Cardiac ventricle fibroblast (primary cell): ENCODE measurements around the gene VPS45. TPM values are rescaled to one million over a fixed set of nuclear protein-coding genes. Genes with fewer than 3 reads are reported as not detected.

ENCODE experiments used
- total RNA-seq: library from RNA; depleted of rRNA; stranded (reverse); fragments of >200 nt; gene quantifications from 2 replicates; pipeline ENCODE4 v1.2.3, GENCODE V29; 2015

VPS45 gene
- total RNA-seq = 18.6 and 20.2 TPM in 2 replicates

GRCh38 chr1:150067184-150068108 lies at the start of gene VPS45:
Gene VPS45 (plus strand): TSS chr1:150067776. CDS start chr1:150067858, 82 bp downstream.

DNA sequence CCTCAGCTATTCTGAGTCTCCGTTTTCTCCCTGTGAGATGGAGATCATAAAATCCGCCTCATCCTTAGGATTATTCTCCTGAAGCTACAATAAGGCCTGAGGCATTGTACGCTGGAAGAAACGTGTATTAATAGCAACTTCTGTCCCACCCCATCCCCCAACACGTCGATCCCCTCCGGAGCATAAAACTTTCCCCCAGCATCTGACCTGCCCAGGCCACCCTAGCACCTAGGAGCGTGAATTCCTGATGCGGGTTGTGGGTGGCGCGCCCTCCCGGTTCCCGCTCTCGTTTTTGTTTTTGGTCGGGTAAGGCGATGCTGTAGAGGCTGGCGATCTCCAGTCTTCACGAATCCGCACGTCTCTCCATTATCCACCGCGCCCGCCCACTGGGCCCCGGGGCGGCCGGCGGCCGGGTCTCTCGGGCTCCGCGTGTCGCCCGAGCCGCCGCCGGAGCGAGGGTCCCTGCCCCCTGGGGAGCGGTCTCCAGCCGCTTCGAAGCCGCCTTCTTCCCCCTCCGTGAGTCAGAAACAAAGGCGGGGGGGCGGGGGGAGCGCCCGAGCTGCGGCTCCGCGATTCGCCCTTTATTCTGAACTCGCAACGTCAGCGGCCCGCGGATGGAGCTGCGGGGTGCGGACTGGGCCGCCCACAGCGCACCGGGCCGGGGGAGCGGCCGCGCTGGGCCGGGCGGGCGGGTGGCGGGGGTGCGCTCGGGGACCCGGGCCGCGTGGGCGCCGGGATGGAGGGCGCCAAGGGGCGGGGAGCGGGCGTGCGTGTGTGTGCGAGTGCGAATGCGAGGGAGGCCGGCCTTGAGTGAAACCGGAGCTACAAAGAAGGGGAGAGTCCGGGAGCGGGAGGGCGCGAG lies 81.9 kb downstream of the VPS45 start, which contains the start of gene PLEKHO1:
Gene PLEKHO1, plus strand, starts transcription at position 646 of the 862 bp plus-strand sequence. CDS start 342 bp downstream, outside the sequence.

Other genes with a start within 250 kb of the VPS45 start
- gene BOLA1, start 168.2 kb upstream of the VPS45 start, total RNA-seq = 25.7 and 29.7 TPM in 2 replicates
- 0.87 and 1.8 TPM in 2 replicates for gene SV2A, start 149.9 kb upstream of the VPS45 start, total RNA-seq
- 8.8 and 17.8 TPM in 2 replicates for gene SF3B4, start 140.0 kb upstream of the VPS45 start, total RNA-seq
- 3.9 and 7.3 TPM in 2 replicates for gene MTMR11, start 130.9 kb upstream of the VPS45 start, total RNA-seq
- 7.1 and 11.2 TPM in 2 replicates for gene OTUD7B, start 57.0 kb upstream of the VPS45 start, total RNA-seq
- 23.3 and 30.1 TPM in 2 replicates for gene PLEKHO1, start 82.1 kb downstream of the VPS45 start, total RNA-seq
- gene ANP32E, start 168.3 kb downstream of the VPS45 start, total RNA-seq = 9.2 and 13.3 TPM in 2 replicates
- gene CA14, start 190.0 kb downstream of the VPS45 start, total RNA-seq = not detected in 2 replicates
- gene APH1A, start 201.2 kb downstream of the VPS45 start, total RNA-seq = 56.1 and 65.0 TPM in 2 replicates
- 11.8 and 16.6 TPM in 2 replicates for gene C1orf54, start 205.0 kb downstream of the VPS45 start, total RNA-seq
- gene CIART, start 214.8 kb downstream of the VPS45 start, total RNA-seq = 2.9 and 8.5 TPM in 2 replicates
- gene MRPS21, start 226.1 kb downstream of the VPS45 start, total RNA-seq = 47.2 and 54.9 TPM in 2 replicates